COLO829 (cell line): ENCODE data around the gene OR56A1.

Source experiments
- DNase-seq: peaks from one replicate; pipeline ENCODE4 v3.0.0; 2012; ENCODE audit warnings: low spot score

The OR56A1 gene

DNA sequence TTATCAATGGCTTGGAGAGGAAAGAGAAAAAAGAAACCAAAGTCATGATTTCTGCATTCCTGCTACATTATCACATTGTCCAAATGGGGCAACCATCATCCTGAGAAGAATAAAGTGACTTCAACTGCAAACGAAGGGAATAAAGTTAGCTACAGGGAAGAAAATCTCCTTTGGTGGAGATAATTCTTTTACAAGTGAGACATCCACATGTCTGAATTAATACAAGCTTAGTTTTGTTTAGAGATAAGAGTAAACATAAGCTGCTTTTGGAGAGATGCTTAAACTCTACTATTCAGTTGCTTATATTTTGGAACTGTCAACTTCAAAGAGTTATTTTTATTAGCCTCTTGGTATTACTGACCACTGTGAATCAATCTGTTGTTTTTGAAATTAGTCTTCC is 43.7 kb downstream of the OR56A1 start, which contains the start of gene OR52L1:
TSS of gene OR52L1 (minus strand) at position 101 of the 400 bp plus-strand sequence. CDS start at position 46, 55 bp downstream.
- no peak for DNase-seq

DNA sequence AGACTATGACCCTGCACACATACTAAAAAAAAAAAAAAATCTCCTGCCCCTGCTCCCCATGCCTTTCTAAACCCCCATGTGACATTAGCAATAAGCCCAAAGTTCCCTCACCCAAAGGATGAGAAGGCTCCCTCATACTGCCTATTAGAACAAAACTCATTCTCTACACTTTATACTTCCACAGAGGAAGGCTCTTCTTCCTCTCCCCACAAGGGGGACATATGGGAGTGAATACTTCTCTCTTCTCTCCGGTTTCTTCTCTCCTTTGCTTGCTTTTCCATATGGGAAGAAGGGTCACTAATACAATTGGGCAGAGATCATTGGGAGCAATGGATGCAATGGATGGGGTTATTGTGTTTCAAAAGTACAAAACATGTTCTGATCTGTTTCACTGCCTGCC is 47.1 kb downstream of the OR56A1 start:
- no peak for DNase-seq

DNA sequence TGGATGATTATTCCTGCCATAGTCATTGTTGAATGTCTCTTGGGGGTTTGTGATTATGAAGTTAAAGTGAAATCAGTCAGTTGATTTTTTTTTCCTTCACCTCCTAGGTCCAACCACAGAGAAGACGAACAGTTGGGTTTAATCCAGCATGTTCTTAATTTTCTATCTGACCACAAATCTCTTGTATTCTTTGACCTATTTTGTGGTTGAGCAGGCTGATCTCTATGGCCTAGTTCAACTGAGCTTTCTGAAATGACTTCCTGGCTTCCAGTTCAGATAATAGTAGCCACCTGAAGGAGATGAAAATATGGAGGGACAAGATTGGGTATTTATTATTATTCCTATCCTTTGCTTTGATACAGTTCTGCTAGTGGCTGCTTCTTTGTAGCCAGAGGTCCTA is 57.0 kb downstream of the OR56A1 start:
- DNase-seq = no peak
